M059J (cell line): ENCODE measurements around the gene CCDC50. TPM values are rescaled to one million over a fixed set of nuclear protein-coding genes. Genes with fewer than 3 reads are reported as not detected.

Experiments used
- DNase-seq: peaks from one replicate; pipeline ENCODE4 v3.0.0-alpha.2; 2012; ENCODE audit warnings: low read depth
- total RNA-seq: library from RNA; depleted of rRNA; stranded (reverse); fragments of >200 nt; shearing (Covaris generic); gene quantifications from 2 replicates; pipeline ENCODE4 v1.2.3, GENCODE V29; 2014

CCDC50 gene
- total RNA-seq, 1 experiment from 2014 or later, result 195 TPM

- no peak for DNase-seq
These were observed 49.1 kb downstream of the CCDC50 start for GRCh38 chr3:191378142-191378812.

DNA sequence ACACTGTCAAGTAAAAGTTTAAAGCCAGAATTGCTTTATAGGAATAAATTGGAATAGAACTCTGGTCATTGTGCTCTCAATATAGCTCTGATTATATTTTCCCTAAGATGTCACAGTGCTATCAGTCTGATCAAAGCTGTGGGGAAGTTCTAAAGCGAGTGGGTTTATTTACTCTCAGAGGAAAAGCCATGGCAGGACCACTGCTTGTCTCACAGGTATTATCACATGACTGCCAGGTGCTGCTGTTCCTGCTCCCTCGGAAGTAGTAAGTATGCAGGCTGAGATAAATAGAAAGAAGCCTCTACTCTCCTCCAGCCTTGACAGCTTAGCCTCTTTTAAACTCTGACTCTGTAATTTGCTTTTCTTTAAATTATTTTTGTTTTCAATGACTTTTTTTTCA lies 50.3 kb downstream of the CCDC50 start:
- no peak for DNase-seq

DNA sequence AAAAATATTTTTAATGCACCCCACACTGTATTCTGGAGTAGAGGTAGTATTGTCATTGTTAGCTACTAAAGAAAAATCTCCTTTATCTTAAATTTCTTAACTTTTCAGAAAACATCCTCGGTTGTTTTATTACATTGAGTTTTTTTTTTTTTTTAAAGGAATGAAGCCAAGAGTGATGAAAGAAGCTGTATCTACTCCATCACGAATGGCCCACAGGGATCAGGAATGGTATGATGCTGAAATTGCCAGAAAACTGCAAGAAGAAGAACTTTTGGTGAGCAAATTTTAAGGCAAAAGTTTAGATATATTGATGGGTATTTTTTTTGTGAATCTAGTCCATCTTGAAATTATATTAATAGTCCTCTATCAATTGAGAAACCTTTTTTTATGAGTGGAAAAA lies 50.8 kb downstream of the CCDC50 start:
- DNase-seq, result no peak

GRCh38 chr3:191381303-191381702 lies 52.1 kb downstream of the CCDC50 start:
- DNase-seq, result no peak

GRCh38 chr3:191382661-191383060 lies 53.5 kb downstream of the CCDC50 start:
- DNase-seq, result no peak

DNA sequence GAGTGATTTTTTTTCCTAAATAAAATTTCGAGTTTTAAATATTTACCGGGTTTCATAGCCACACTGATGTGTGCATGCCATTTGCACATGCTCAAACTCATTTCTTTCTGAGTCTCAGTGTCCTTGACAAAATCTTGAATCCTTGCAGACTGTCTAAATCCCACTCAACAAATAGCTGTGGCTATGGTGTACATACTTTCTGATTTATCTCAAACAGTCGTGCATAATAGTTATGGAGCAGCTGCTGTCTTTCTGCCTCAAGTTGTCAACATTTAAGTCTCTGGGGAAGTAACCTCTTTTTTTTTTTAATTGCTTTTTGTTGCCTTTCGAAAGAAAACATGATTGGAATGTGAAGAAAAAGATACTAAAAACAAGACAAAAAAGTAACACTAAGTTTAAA lies 53.9 kb downstream of the CCDC50 start:
- DNase-seq, result no peak

- DNase-seq, result no peak
These were observed 55.9 kb downstream of the CCDC50 start for GRCh38 chr3:191385101-191385500.

DNA sequence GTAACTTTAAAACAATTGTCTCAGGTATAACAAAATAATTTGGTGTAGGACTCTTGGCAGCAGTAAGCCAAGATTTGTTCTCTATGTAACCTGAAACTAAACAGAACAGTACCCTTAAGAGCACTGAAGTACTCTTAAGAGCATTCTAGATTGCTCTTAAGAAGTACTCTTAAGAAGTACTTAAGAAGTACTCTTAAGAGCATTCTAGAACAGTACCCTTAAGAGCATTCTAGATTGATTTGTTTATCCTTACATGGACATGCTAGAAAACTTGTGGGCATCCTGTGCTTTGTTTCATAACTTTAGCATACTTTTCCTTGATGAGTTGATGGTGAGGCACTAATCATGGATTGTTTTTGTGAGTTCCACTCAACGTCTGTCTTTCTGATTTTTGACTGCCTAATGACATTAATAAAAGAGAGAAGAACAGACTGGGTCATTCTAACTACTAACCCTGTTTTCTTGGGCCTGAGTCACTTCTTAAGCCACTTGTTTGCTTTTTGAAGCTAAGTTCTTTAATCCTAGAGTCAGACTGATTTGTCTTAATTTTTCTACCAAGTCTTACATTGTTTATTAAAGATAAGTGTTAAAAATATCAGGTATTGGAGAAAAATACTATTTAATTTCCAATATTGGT lies 58.4 kb downstream of the CCDC50 start:
- no peak for DNase-seq

- no peak for DNase-seq
These were observed 59.6 kb downstream of the CCDC50 start for GRCh38 chr3:191388823-191389222.

DNA sequence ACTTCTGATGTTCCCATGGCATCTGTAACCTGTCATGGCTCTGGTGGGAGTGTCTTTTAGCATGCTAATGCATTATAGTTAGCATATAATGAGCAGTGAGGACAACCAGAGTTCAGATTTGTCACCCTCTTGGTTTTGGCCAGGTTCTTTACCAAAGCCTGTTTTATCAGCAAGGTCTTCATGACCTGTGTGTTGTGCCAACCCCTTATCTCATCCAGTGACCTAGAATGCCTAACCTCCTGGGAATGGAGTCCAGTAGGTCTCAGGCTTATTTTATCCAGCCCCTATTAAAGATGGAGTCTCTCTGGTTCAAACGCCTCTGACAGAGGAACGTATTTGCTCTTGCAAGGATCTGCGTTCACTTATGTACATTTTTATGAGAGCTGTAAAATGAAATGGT lies 61.4 kb downstream of the CCDC50 start:
- no peak for DNase-seq

DNA sequence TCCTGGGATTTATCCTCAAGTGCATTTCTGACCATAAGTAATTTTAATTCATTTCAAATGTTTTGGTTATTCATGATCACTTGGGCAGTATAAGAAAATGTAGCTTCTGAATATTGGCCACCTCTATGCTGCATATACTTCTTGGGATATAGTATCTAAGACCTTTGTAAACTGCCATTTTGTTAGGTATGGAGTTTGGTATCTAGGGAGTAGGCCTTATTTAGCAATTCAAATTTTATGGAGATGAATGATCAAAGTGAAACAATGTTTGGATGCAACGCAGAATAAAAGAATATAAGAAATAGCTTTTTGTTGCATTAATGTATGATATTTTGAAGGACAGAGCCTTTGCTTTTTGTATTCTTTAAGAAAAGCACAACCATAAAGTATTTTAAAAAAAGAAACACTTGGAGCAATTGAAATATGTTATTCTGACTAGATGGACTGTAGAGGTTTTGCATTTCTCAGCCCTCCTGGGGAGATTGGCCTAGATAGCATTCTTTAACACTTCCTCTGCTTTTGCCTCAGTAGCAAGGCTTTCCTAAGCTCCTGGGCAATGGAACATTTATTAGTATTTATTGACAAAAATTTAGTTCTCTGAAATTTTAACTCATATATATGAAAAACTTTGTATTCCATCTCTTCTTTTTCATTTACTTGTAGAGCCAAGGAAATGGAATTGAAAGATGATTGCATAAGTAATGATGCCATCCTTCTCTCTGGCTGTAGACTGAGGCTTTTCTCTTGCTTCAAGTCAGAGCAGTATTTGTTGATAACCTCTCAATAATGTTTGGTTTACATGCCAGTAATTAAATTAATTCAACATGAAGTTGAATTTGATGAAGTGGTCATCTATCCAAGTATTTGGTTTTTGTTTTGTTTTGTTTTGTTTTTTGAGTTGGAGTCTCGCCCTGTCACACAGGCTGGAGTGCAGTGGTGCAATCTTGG lies 62.9 kb downstream of the CCDC50 start:
- no peak for DNase-seq

GRCh38 chr3:191393146-191393545 lies 64.0 kb downstream of the CCDC50 start:
- DNase-seq, result no peak

GRCh38 chr3:191397771-191398170 lies 68.6 kb downstream of the CCDC50 start:
- no peak for DNase-seq

DNA sequence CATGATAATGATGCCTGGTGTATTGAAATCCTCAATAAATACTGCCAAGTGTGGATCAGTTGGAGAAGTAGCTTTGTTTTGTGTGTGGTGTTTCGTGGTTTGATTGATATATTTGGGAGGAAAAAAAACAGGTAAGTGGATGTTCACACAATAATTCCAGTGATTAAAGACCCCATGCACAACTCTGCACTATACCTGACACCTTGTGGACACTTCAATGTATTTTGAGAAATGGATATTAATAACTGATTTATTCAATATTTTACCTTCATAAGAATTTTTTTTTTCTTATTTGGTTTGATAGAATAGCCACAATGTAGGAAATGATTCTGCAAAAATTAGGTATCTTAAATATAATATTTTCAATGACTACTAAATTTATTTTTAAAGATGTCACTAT lies 69.4 kb downstream of the CCDC50 start:
- DNase-seq, result no peak

DNA sequence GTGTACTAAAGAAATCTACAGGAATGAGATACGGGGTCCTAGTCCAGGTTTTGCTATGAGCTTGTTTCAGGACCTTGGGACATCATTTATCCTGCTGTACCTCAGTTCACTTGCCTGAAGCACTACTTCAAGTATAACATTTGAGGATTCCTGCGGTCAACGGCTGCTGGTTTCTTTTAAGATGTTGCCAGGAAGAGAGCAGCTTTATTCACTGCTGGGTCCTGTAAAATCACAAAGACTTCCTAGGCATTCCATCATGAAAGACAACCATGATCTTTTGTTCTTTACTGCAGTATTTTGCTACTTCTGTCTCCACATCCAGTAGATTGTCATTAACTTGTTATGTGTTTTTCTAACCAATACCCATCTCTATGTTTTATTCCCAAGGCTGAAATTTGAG lies 70.7 kb downstream of the CCDC50 start:
- DNase-seq, result no peak

DNA sequence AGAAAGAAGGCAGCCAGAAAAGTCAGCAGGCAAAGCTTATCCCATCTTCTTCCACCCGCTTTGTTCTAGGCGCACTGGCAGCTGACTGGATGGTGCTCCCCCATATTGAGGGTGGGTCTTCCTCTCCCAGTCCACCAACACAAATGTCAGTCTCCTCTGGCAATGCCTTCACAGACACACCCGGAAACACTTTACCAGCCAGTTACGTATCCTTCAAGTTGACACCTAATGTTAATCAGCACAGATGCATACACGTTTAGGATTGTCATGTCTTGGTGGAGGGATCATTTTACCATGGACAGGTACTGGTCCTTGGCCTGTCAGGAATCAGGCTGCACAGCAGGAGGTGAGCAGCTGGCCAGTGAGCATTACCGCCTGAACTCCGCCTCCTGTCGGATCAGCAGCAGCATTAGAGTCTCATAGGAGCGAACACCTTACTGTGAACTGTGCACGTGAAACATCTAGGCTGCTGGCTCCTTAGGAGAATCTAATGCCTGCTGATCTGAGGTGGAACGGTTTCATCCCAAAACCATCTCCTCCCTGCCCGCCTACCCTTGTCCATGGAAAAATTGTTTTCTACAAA lies 72.7 kb downstream of the CCDC50 start:
- DNase-seq, result no peak

DNA sequence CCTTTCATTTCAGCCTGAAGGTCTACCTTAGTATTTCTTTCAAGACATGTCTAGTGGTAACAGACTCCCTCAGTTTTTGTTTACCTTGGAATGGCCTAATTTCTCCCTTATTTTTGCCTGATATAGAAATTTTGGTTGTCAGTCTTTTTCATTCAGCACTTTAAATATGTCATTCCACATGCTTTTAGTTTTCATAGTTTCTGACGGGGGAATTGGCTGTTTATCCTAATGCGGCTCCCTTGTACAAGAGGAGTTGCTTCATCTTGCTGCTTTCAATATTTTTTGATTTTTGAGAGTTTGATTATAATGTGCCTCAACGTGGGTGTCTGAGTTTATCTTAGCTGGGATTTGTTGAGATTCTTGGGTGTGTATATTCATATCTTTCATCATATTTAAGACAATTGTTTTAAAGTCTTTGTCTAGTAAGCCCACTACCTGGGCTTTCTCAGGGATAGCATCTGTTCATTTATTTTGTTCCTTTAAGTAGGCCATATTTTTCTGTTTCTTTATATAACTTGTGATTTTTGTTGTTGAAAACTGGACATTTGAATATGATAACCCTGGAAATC lies 80.7 kb downstream of the CCDC50 start:
- DNase-seq, result no peak

- DNase-seq, result peak; percentile 97
These were observed 83.6 kb downstream of the CCDC50 start for GRCh38 chr3:191412759-191413158.

GRCh38 chr3:191414286-191414685 lies 85.1 kb downstream of the CCDC50 start:
- DNase-seq, result no peak

DNA sequence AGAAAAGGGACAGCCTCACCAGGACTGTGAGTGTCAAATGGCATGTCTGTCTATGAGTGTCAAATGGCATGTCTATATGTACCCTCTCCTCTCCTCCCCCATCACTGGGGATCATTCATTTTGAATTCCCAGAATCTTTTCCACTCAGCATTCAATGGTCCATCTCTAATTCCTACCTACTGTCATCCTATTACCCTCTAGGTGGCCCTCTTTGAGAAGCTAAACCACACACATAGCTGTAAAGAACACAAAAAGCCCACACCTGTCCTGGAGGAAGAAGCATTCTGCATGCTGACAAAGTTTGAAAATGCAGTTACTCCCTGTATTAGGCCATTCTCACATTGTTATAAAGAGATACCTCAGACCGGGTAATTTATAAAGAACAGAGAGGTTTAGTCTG lies 85.5 kb downstream of the CCDC50 start:
- no peak for DNase-seq

- no peak for DNase-seq
These were observed 86.4 kb downstream of the CCDC50 start for GRCh38 chr3:191415566-191415965.

DNA sequence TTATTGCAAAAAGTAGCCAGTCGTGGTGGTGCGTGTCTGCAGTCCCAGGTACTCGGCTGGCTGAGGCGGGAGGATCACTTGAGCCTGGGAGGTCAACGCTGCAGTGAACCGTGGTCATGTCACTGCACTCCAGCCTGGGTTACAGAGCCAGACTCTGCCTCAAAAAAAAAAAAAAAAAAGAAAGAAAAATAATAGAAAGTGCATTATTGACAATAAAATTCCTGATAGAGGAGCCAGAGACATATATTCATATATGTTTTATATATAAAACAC lies 88.2 kb downstream of the CCDC50 start:
- no peak for DNase-seq
